GM21529 (cell line): ENCODE data around the gene FAM107B.
A peak's percentile ranks its signal among the peaks of the same experiment; 100 is the strongest.
"Not testable (repeated sequence)": the region's sequence is repeated elsewhere in the genome, so short reads cannot be mapped to it uniquely, and the experiment has no call there.

Source experiments
- ATAC-seq: cut with Tn5 transposase; IDR thresholded peaks from one replicate; pipeline ENCODE4 v1.9.1; 2021; ENCODE audit not compliant: unreplicated experiment

The FAM107B gene

DNA sequence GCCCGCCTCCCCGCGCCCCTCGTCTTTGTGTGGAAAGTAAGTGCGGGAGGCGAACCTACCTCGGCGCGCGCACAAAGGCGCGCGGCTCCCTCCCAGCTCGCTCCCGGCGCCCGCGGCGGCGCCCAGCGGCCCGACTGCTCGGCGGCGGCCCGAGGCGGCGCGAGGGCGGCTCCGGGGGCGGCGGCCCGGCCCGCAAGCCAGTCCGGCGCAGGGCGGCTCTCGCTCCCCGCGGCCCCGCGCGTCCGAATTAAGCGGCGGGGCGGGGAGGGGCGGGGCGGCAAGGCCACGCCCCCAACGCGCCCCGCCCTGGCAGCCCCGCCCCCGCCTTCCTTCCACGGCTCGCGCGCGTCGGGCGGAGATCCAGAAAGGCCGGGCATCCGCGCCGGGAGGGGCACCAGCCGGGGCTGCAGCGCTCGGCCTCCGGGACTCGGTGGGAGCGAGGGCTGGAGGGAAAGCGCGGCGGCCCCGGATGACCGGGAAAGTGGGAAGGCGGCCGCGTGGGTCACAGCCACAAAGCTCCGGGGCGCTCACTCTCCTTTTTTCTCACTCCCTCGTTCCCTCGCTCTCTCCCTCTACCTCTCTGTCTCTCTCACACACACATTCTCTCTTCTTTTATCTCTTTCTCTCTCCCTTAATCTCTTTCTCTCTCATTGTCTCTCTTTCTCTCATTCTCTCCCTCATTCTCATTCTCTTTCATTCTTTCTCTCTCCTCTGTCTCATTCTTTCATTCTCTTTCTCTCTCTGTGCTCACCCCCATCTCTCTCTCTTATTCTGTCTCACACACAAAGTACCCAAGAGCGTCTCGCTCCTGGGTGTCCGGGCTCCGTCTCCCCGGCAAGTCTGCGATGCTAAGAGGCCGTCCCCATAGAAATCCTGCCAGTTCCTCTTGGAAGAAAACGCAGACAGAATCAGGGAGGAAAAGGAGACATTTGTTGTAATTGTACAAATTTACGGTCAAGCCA, 170.2 kb downstream of the FAM107B start:
- peak; percentile 44 for ATAC-seq

DNA sequence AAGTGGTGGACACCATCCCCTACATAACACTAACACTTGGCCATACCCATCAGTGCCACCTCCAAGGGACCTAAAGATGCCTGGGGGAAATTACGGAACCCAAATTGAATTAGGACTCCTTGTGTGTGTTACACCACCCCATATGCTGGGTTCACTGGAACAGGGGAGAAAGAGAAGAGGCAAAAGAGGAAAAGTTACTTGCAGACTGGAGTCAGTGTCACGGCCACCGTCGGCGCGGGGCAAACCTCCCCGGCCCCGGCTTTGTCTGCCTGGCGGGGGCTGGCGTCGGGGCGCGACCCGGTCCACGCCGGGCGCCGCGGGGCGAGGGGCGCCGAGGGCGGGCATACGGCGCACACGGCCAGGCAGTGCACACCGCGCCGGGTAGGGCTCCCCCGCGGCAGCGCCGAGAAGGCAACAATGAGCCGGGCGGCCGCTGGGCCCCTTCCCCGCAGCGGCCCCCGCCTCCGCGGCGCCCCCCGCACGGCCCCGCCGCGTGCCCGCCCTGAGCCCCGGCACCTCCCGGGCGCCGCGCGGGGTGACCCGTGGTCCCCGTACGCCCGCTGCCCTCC, 171.1 kb downstream of the FAM107B start:
- ATAC-seq = peak; percentile 3

DNA sequence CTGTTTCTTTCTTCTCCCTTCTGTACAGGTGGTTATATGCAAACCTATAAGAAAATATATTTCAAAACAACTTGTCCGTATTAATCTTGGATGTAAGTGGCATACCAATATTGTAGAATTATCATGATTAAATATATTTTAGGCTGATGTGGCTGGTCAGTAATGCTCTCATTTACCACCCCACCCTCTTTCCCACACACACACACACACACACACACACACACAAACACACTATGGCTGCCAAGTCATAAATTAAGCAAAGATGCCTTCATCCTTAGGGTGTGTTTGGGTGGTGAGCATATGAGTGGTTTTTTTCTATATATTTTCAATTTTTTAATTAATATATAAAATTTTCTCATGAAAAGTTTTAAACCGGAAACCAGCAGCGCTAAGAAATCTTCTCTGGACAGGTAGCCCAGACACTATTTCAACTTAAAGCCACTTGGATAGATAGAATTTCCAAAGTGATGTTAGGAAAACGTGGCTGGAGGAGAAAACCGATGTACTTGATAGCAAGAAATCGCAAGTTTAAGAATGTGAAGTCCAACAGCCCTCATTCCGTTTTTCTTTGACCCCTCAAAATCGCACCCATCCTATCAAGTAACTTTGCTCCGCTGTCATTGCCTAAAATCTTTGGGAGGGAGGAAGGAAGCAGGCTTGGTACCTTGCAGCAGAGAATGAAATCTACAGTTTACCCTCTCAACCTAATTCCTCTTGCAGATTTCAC, 171.7 kb downstream of the FAM107B start:
- no peak for ATAC-seq

DNA sequence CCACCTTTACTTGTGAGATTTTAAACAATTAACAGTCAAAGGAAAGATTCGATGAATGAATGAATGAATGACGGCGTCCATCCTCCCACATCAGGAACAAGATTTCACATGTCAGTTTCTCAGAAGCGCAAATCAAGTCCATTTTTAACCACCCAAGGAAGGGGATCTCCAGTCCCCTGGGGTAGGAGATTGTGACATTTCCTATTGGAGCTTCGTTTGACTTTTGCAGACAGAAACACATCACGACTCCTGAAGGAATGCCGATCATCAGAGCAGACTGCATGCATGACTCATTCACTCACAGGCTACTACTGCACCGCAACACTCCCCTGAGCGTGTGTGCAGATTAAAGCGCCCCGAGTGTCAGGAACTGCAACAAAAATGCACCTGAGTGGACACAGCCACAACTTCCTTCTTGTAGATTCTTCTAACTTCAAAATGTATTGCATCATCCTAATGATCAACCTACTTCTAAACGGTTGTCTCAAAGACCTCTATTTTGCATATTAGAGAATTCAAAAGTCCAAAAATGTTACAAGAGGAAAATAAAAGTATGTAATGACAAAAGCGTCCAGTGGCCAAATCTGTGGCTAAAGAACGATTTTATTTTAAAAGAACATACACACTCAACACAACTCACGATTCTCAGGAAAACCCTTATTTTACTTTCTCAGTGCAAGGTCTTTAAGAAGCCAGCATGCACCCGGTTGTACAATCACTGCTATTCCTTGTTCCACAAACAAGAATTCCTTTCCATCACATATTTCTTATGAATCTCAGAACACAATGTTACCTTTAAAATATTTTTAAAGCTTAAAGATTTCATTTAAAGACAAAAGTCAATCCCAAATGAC, 172.6 kb downstream of the FAM107B start:
- peak; percentile 48 for ATAC-seq

DNA sequence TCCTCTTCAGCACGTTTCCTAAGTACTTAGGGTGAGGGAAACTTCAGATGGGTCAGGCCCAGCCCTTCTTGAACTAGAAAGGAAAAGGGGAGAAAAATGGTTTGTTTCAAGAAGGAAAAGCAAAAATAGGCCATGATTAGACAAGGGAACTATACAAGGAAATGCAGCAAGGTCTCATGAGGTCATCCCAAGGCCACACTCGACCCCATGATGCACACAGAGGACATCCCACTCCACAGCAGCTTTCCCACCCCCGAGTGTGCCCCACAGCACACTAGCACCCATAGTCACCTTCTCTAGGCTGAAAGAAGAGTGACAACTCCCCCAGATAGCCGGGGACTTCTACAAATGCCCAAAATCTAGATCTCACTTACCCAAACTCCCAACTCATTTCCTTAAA, 173.4 kb downstream of the FAM107B start:
- no peak for ATAC-seq

DNA sequence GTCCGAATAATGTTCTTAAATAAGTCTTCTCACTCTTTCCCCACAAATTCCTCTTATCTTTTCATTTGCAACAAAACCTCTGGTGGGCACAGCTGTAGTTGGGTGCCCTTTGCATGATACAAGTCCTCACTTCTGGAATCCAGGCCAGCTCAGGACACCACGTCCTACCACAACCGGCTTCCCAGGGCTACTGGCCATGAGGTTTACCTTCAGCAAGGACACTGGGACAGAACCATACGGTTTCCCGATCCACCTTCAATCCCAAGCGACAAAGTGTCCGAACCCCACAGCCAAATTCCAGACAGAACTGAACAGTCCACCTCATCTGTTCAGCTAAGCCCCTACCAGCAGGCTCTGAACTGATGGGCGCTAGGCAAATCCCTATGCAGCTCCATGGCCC, 174.6 kb downstream of the FAM107B start:
- ATAC-seq = no peak

DNA sequence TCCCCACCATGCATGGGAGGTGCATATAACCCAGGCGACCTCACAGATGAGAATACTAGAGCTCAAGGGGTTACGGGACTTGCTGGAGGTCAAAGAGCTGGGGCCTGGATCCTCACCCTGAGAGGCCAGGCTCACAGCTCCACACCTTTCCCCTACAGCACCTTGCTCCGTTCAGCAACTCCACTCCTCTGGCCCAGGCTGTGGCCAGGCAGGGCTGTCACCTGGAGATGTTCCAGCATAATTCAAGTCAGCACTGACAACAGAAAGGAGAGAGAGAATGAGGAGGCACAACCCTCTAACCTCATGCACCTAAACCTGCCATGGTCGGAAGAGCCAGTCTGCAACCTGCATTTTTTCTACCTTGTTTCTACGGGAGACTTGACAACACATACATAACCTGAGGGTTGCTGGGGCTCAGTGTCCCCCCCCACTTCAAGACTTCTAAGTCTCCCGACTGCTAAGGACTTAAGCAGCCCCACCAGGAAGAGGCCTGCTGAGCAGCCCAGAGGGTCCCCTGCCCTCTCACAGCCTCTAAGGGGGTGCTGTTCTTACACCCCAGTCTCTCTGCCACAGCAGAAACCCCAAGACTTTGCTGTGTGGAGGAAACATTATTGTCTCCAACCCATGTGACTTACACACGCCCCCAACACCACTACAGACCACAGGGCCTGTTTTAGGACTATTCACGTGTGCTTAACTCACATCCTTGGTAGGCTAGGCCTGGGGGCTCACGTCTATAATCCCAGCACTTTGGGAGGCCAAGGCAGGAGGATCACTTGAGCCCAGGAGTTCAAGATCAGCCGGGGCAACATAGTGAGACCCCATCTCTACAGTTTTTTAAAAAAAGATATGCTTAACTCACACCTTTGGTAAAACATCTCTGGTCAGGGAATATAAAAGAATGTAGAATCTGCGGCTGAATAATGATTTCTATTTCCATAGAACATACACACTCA, 175.6 kb downstream of the FAM107B start:
- ATAC-seq = no peak

DNA sequence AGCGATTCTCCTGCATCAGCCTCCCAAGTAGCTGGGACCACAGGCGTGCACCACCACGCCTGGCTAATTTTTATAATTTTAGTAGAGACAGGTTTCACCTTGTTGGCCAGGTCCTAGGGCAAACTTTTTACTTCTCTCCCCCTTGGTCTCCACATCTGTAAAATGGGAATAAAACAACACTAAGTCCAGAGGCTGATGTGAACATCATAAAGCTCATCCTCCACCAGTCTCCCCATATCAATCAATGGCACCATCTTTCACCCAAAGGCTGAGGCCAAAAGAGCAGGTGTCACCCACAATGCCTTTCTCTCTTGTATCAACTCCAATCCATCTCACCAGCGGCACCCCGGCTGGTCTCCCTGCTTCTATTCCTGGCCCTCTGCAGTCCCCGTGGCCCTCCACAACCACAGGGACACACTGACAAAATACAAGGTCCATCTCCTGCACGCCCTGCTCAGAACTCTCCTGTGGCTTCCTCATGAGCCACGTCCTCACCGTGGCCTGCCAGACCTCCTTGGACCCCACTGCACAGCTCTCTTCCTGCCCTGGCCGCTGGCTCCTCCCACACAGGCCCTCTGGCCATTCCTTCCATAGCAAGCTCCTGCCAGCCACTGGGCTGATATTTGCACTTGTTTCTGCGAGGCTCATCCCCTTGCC, 179.0 kb downstream of the FAM107B start:
- no peak for ATAC-seq

DNA sequence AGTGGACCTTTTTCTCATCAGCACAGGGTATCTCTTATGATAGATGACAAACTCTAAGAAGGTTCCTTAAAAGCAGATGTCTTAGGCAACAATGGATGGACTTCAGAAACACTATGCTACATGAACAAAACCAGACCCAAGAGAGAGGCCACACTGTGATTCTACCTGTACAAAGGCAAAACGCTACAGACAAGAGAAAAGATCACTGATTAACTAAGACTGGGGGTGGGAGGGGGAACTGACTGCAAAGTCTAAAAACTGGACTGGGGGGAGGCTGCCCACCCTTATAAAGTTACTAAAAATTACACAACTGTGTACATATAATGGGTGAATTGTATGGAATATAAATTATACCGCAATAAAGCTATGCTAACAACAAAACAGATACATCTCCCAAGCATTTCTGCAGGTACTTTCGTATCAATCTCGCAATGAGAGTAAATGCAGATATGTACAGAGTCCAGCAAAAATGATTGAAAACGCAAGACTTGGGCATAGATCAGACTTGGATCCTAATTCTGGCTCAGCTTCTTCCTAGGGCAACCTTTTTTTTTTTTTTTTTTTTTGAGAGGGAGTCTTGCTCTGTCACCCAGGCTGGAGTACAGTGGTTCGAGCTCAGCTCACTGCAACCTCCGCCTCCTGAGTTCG, 179.7 kb downstream of the FAM107B start:
- no peak for ATAC-seq

DNA sequence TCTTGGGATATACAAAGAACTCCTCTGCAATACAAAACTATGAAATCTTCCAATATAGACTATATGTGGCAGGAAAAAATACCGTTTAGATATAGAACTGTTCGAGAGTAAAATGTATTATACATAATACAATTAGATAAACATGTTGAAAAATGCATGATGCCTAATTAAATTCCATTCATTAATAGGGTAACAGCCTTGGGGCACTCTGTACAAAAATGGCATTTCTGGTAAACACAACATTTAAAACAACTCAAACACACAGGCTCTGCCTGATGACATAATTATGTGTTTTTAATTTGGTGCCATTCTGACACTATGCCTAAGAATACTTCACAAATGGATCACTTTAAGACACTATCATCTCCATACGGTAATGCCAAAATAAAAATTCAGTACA, 180.9 kb downstream of the FAM107B start:
- no peak for ATAC-seq

DNA sequence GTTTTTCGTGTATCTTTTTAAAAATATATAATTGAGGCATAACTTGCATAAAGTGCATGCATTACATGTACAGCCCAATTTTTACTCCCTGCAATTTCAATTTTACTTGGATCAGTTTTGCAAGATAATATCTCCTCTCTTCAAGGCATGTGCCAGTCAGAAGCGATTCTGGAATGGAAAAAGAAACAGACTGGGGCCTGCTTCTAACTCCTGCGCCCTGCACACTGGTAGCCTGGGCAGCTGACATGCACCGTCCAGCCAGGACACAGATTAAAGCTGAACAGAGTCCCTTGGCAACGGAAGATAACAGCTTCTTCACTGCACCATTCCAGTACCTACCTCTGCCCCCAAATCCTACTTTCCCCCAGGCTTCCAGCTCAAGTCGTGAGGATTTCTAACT, 182.1 kb downstream of the FAM107B start:
- ATAC-seq = no peak

DNA sequence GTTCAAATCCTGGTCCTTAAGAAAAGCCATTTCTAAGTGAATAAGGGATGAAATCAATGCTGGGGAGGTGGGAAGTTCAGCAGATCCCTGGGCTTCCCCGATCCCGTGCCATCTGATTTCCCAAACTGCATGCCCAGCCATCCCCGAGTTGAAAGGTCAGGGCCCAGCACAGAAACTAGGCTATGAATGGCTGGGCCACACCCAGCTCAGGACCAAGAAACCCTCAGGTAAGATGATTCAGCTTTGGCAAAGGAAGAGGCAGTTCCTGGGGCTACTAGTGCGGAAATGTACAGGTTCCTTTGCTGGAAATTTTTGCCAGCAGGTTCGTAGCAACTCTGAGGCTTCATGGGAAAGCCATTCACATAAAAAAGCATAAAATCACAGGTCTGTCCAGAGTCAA, 182.7 kb downstream of the FAM107B start:
- ATAC-seq = no peak

DNA sequence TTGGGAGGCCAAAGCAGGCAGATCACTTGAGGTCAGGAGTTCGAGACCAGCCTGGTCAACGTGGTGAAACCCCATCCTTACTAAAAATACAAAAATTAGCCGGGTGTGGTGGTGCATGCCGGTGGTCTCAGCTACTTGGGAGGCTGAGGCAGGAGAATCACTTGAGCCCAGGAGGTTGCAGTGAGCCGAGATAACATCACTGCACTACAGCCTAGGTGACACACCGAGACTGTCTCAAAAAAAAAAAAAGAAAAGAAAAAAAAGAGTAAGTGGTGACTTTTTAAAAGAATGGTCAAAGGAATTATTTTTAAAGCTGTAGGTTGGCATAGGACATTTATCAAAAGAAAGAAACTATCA, 185.8 kb downstream of the FAM107B start:
- not testable (repeated sequence) for ATAC-seq

DNA sequence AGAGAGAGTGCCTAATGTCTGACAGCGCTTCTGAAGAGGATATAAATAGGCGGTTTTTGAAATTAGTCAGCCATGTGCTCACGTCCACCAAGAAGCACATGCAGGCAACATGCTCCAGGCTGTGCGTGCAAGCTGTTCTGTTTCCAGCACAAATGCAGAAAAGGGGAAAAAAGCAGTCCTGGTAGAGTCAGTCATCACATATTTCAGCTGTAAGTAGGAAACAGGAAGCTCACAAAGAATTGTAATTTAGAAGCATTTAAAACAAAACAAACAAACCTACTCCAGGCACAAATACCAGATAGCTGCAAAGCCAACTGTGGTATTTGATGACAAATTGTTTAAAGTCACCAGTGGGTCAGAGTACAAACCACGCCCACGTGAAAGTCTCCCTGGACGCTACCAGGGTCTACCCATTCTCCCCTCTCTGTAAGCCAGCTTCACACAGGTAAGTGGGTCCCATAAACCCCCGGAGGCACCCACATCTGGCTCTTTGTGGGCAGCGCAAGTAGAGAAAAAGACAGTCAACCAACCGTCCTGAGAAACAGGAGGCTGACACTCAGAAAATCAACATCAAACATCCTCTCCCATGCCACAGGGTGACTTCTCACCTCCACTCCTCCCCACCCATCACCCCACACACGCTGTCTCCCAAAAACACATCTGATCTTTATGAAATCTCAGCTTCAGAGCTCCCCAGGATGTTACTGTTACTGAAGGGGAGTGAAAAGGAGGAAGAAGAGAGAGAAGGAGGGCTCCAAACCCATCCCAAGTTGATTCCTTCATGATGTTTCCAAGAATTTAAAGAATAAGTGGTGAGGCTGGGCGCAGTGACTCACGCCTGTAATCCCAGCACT, 186.4 kb downstream of the FAM107B start:
- ATAC-seq = peak; percentile 74

DNA sequence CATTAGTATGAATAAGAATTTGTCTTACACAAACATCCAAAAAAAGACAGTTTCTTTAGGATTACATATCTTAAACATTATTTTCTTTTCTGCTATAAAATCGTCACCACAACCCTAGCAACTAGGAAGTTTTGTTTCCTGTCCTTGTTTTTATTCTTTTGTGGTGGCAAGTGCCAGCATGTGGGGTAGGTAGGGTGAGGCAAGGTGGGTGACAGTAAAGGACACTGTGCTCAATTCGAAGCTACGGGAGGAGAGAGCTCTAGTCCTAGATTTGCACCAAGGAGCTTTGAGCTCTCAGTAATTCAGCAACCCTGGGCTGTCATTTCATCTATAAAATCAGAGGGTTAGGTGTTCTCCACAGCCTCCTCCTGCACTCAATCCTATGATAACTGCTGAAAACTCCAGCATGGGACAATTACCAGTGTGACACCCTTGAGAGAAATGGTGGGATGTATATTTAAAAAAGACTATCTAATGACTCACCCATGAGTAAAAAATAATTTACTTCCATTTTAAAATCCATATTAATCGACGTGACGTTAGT, 187.1 kb downstream of the FAM107B start:
- ATAC-seq = no peak

DNA sequence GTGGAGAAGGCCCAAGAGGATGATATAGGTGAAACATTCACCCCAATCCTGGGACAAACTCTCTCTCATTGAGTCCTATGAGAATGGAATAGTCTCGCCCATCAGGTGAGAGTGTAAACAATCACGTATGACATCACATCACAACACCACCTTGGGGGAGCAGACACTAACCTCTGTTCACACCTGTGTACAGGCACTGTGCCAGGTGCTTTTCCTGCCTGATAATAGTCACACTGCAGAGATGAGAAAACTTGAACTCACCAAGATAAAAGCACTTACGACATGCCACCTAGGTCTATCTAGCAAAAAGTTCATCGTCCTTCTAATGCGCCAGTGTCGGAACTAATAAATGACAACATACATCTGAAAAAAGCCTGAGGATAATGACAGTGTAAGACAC, 187.8 kb downstream of the FAM107B start:
- ATAC-seq = no peak

DNA sequence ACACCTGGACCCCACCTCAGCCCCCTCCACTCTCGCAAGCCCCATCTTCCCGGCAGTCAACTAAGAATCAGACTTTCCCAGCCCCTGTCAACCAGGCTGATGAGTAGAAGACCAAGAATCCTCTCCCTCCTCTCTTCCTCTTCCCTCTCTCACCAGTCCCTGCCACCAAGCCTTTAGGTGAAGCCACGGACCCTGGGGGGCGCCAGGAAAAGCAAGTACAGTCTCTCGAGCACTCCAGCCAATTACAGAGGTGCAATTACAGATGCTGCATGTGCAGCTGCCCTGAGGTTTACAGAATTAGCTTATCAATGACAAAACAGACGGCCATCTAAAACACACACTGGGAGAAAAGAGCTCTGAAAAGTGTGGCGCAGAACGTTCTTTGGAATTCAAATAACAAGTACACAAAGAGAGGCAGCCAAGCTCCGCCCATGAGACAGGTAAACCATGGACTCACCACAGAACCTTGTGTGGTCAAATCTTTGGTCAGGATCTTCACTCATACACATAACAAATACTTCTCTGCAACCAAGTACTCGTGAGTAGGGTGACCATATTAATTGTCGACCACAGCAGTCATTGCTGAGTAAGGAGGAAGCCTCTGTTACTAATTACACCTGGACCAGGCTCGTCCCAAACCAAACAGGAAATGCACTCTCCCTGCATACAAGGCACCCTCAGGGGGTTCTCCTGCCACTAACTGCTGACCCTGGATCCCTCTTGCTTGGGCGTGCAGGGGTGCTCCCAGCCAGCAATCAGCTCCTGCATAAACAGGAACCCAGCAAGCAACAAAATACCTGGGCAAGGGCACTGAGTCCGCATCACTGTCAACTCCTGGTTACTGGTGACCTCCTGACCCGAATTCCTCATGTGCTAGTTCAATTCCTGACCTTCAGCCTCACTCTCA, 189.2 kb downstream of the FAM107B start:
- ATAC-seq = no peak
